HG02610 (cell line): ENCODE measurements around the gene TBCCD1.
"Not testable (repeated sequence)": the region's sequence is repeated elsewhere in the genome, so short reads cannot be mapped to it uniquely, and the experiment has no call there.

Experiments
- ATAC-seq: cut with Tn5 transposase; IDR thresholded peaks from one replicate; pipeline ENCODE4 v1.9.1; 2021; ENCODE audit warnings: mild to moderate bottlenecking, moderate library complexity; ENCODE audit not compliant: unreplicated experiment

Gene TBCCD1

GRCh38 chr3:186520957-186521842, 45.9 kb downstream of the TBCCD1 start:
- ATAC-seq: peak; percentile 64

- ATAC-seq: no peak
Observed at GRCh38 chr3:186520431-186520830, 46.7 kb downstream of the TBCCD1 start.

DNA sequence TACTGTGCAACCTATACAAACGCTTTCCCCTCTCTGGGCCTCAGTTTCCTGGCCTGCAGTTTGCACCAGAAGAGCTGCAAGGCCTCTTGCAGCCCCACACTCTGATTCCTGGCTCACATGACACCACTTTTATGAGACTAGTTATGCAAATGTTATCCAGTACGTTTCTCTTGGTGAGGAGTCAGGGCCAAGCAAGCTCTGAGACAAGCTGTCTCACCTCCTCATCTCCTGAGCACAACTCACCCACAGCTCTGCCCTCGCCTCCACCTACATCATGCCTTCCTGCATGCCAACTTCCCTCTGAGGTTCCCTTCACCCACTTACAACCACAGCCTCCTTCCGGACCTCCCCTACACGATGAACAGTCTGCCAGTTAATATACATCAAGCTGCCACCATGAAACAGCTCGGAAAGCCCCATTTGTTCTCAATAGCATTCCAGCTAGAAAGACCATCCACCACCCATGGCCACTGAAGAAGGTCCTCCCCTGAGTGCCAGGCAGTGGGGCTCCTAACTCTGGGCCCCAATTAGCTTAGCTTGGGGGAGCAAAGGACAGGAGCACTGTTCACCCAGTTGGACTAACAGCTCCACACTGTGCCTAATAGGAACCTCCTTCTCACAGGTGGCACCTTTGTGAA, 48.0 kb downstream of the TBCCD1 start:
- ATAC-seq: no peak

- ATAC-seq: no peak
Observed at GRCh38 chr3:186517218-186517617, 49.9 kb downstream of the TBCCD1 start.

DNA sequence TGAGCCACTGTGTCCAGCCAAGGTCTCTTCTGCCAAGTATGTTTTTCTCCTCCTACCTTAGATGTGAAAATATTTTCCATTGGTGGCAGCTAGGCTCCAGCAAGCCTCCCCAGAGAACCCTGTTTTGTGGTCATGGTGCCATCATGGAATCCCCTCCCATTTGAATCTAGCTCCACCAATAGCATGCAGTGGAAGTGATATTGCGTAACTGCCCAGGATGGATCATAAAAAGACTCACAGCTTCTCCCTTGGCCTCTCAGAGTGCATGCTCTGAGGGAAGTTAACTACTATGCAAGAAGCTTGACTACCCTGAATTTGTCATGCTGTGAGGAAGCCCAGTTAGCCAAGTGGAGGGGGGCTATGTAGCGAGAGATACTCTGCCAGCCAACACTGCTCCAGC, 50.5 kb downstream of the TBCCD1 start:
- no peak for ATAC-seq

- ATAC-seq: no peak
Observed at GRCh38 chr3:186515125-186515524, 52.0 kb downstream of the TBCCD1 start.

GRCh38 chr3:186514296-186515002, 52.7 kb downstream of the TBCCD1 start:
- ATAC-seq: no peak

DNA sequence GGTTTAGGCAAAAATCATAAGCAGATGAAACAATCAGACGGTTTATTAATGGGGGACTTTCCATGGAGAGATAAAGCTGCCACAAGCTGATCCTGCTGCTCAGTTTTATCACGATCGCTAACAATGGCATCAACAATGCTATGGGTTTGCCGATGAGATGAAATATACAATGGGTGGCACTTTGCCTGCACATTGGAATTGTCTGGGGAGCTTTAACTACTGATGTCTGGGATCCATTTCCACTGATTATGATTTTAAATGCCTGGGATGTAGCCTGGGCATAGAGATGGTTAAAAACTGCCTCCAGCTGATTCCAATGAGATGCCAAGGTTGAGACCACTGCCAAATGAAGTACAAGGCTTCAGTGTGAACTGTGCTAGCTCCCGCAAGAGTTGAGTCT, 53.8 kb downstream of the TBCCD1 start:
- ATAC-seq: no peak

DNA sequence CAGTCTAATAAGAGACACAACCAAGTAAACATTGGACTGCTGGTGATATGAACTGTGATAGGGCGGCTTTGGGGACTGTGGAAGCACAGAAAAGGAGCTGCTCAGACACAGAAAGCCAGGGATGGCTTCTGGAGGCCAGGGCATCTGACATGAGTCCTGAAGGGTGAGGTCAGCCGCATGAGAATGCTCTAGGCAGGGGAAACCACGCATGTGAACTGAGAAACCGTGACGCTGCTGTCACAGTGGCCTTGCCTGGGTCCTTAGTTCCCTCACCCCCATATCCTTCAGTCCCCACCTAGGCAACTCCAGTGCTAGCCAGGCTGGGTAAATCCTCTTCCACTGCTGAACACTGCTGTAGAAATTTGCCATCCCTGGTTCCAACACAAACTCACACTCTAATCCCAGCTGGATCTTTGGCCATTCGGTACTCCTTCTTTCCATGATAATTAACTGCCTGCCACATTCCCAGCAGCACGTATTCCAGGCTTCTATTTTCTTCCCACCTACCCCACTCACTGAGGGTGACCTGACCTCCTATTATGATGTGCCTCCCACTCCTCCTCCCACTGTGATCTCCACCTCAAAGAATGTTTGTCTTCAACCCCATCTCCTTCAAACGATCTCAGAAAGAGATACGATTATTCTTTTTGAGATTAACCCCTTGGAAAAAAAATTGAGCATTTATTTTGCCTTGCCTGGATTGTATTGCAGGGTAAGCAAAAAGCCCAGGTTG, 54.4 kb downstream of the TBCCD1 start:
- ATAC-seq: no peak

DNA sequence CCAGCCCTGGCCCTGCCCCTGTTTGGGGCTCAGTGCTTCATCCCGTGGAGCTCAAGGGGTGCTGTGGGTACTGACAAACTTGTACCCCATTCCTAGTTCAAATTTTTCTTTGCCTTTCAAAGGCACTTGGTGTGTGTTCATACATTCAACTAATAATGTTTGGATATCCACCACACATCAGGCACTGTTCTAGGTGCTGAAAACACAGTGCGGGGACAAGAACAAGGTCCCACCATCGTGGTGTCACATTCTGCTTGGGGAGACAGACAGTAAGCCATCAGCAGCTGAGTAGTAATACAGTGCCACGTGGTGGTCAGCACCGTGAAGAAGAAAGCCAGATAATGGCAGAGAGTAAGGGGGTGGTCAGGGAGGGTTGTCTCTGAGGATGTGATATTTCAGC, 55.4 kb downstream of the TBCCD1 start:
- no peak for ATAC-seq

DNA sequence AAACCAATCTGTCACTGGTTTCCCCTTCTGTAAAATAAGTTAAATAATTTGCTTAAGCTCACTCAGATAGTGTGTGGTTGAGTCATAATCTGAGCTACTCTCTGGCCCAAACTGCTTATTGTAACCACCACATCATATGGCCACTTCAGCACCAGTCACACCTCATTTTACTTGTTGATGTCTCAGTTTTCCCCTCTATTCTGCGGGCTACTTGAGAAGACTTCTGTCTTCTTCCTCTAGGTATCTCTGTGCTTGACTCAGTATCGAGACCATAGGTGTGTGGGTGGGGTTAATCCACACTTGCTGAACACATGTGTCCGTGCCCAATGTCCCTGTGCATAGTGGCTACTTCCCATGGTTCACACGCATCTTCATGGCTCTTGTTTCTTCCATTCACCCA, 55.9 kb downstream of the TBCCD1 start:
- ATAC-seq: peak; percentile 84

- ATAC-seq: peak; percentile 24
Observed at GRCh38 chr3:186510374-186511079, 56.6 kb downstream of the TBCCD1 start.

DNA sequence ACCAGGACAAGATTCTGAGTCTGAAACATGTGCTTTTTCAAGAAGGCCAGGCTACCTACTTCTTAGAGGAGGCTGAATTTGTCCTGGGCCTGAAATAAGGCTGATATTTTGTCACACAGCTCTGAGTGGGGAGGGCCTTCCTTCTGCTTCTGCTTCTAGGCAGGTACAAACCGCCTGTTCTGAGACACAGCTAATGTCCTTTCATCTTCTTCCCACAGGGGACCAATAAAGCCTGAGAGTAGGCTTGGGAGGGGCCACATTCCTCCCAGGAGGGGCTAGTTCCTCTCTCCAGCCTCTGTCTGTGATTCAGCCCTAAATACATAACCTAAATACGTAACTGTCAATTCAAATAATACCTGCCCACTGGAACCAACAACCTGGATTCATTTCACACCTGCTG, 57.7 kb downstream of the TBCCD1 start:
- no peak for ATAC-seq

DNA sequence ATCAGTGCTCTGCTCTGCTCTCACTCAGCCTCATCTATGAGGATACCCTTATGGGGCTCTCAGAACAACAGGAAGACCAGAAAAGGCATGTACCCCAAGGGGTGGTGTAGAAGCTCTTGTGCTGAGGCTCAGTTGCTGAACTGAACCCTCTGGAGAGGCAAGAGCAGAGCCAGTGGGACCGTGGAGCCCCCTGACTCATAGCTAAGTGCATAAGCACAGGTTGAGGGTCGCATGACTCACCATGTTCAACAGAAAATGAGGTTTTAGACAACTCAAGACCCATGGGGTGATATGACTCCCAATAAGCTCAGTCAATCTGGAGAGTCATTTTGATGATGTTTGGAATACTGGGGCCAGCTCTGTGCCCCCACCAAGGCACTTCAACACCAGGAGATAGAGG, 60.3 kb downstream of the TBCCD1 start:
- no peak for ATAC-seq

GRCh38 chr3:186506191-186506739, 60.9 kb downstream of the TBCCD1 start:
- no peak for ATAC-seq

DNA sequence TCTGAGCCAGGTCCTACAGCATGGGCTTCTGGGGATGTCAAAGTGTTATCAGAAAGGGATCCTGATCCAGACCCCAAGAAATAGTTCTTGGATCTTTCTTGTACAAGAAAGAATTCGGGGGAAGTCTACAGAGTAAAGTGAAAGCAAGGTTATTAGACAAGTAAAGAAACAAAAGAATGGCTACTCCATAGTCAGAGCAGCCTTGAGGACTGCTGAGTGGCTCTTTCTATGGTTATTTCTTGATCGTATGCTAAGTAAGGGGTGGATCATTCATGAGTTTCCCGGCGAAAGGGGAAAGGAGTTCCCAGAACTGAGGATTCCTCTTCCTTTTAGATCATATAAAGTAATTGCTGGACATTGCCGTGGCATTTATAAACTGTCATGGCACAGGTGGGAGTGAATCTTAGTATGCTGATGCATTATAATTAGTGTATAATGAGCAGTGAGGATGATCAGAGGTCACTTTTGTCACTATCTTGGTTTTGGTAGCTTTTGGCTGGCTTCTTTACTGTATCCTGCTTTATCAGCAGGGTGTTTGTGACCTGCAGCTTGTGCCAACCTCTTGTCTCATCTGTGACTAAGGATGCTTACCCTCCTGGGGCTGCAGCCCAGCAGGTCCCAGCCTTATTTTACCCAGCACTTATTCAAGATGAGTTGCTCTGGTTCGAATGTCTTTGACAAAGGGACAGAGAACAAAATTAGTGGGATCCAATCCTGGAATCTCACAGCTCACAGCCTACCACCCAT, 64.0 kb downstream of the TBCCD1 start:
- ATAC-seq: no peak

DNA sequence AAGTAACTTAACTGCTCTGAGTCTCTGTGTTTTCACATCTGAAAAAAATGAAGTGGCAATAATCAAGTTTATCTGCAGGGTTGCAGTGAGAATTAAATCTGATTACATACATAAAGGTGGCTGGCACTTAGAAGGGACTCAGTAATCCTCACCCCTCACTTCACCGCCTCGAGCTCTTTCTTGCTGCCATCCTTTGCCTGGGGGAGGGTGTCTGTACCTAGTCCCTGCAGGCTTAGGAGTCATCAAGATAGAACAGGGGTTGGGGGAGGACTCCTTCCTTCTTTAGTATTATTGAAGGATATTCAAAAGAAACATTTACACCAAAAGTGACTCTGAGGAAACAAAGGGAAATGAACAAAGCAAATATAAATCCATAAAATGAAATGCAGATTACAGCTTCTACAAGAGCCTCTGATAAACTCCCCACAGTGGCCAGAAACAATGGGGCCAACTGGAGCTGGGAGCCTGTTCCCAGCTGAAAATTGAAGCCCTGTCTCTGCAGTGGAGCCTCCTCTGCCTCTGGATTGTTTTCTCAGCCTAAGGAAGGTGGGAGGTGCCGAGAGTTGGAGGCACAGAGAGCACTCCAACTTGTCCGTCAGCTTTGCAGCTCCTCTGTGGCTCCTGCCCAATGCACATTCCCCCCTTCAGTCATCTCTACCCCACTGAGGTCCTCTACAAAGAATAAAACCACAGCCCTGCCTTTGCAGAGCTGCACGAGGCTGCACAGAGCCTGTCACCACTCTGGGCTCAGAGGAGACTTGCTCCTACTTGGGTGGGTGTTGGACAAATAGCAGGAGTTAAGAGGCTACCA, 64.8 kb downstream of the TBCCD1 start:
- peak; percentile 29 for ATAC-seq

DNA sequence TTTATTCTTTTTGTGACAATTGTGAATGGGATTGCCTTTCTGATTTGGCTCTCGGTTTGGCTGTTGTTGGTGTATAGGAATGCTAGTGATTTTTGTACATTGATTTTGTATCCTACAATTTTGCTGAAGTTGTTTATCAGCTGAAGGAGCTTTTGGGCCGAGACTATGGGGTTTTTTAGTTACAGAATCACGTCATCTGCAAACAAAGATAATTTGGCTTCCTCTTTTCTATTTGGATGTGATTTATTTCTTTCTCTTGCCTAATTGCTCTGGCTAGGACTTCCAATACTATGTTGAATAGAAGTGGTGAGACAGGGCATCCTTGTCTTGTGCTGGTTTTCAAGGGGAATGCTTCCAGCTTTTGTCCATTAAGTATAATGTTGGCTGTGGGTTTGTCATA, 67.2 kb downstream of the TBCCD1 start:
- not testable (repeated sequence) for ATAC-seq

DNA sequence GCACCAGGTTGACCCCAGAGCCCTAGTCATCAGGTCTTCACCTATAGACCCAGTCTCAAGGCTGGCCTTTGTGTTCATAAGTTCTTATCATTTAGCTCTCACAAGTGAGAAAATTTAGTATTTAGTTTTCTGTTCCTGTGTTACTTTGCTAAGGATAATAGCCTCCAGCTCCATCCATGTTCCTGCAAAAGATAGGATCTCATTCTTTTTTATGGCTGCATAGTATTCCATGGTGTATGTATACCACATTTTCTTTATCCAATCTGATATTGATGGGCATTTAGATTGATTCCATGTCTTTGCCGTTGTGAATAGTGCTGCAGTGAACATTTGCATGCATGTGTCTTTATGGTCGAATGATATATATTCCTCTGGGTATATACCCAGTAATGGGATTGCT, 69.1 kb downstream of the TBCCD1 start:
- ATAC-seq: not testable (repeated sequence)
